ENCODE measurements around the gene UBE2O.

The UBE2O gene

DNA sequence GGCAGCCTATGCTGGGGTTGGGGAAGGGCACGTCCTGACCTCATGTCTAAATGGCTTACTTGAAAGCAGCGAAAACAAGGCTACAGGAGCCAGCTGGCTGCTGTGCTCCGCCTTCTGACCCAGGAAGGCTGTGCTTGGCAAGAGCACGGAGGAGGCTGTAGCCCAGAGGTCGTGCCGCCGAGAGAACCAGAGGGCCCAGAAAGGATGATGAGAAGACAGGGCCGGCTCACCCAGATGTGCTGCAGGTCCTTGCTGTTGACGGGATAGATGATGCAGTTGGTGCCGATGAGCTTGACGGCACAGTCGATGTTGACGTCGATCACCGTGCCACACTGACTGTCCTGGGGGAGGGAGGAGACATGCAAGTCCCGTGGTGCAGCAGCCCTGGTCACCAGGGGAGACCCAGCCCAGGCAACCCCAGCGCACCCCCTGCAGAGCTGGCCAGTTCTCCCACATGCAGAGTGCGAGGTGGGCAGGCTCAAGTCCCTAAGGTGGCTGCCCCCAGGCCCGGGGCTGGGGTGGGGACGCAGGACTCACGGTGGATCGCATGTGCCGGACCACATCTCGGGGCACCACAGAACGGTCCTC lies 47.9 kb downstream of the UBE2O start:
- H2AK5ac ChIP-seq (ENCODE audit: low read length) = no peak overlapping the region
- WGBS (ENCODE audit: extremely low coverage, insufficient coverage, low lambda C conversion rate) = no CpG with 5 or more reads among the region's 25 CpGs
- no peak for DNase-seq
- peaks cover 15% of the 10 kb centered on the region for H3K79me2 ChIP-seq (ENCODE audit: control insufficient read depth, insufficient read depth, low read length)
- no peak overlapping the region for H3K4ac ChIP-seq (ENCODE audit: low read depth, low read length)
- H3K4me2 ChIP-seq (ENCODE audit: low read length) = no peak overlapping the region
- H3K56ac ChIP-seq (ENCODE audit: low read length) = no peak overlapping the region
- H3K9ac ChIP-seq (ENCODE audit: low read length) = no peak overlapping the region
- no peak overlapping the region for H3K23ac ChIP-seq (ENCODE audit: low read length)
- H4K8ac ChIP-seq (ENCODE audit: low read depth, low read length) = no peak overlapping the region
- no peaks in the 10 kb centered on the region for H3K4me1 ChIP-seq (ENCODE audit: control insufficient read depth, low read depth, low read length)
- no peak overlapping the region for H2BK15ac ChIP-seq (replicated peaks; ENCODE audit: low read depth)
- no peaks in the 10 kb centered on the region for H3K27me3 ChIP-seq (ENCODE audit: insufficient read depth, low read length, poor library complexity)
- no peak overlapping the region for H2BK5ac ChIP-seq (ENCODE audit: low read length)
- H4K5ac ChIP-seq (ENCODE audit: low read length) = no peak overlapping the region
- H3K79me1 ChIP-seq (ENCODE audit: low read length) = peaks cover 16% of the 10 kb centered on the region
- H3K4me3 ChIP-seq (ENCODE audit: low read length) = no peak overlapping the region
- peaks cover 17% of the 10 kb centered on the region for H3K36me3 ChIP-seq (ENCODE audit: control insufficient read depth, insufficient read depth, low read length)
- H2BK120ac ChIP-seq (ENCODE audit: low read depth, low read length) = no peak overlapping the region
- H3K18ac ChIP-seq (ENCODE audit: low read length) = no peak overlapping the region
- H3K27ac ChIP-seq (ENCODE audit: low read depth, low read length) = no peak overlapping the region

GRCh38 chr17:76404256-76404655 lies 48.7 kb downstream of the UBE2O start:
- Histone ChIP-seq H2BK15ac (replicated peaks; ENCODE audit: low read depth) (no peak overlapping the region), H4K5ac (ENCODE audit: low read length) (no peak overlapping the region), H3K79me2 (ENCODE audit: control insufficient read depth, insufficient read depth, low read length) (peaks cover 12% of the 10 kb centered on the region), H2BK120ac (ENCODE audit: low read depth, low read length) (no peak overlapping the region), H3K79me1 (ENCODE audit: low read length) (peaks cover 11% of the 10 kb centered on the region), H3K18ac (ENCODE audit: low read length) (no peak overlapping the region), H3K27me3 (ENCODE audit: insufficient read depth, low read length, poor library complexity) (no peaks in the 10 kb centered on the region), H3K4me3 (ENCODE audit: low read length) (no peak overlapping the region), H3K36me3 (ENCODE audit: control insufficient read depth, insufficient read depth, low read length) (peaks cover 21% of the 10 kb centered on the region), H4K8ac (ENCODE audit: low read depth, low read length) (no peak overlapping the region), H3K4me1 (ENCODE audit: control insufficient read depth, low read depth, low read length) (no peaks in the 10 kb centered on the region), H3K9ac (ENCODE audit: low read length) (no peak overlapping the region), H2BK5ac (ENCODE audit: low read length) (no peak overlapping the region), H3K56ac (ENCODE audit: low read length) (no peak overlapping the region), H3K4me2 (ENCODE audit: low read length) (no peak overlapping the region), H2AK5ac (ENCODE audit: low read length) (no peak overlapping the region), H3K27ac (ENCODE audit: low read depth, low read length) (no peak overlapping the region), H3K4ac (ENCODE audit: low read depth, low read length) (no peak overlapping the region), H3K23ac (ENCODE audit: low read length) (no peak overlapping the region)
- no peak for DNase-seq
- WGBS (ENCODE audit: extremely low coverage, insufficient coverage, low lambda C conversion rate) = no CpG with 5 or more reads among the region's 6 CpGs

- Histone ChIP-seq H3K9ac (ENCODE audit: low read length) (no peak overlapping the region), H2BK120ac (ENCODE audit: low read depth, low read length) (no peak overlapping the region), H3K79me2 (ENCODE audit: control insufficient read depth, insufficient read depth, low read length) (peaks cover 8% of the 10 kb centered on the region), H3K23ac (ENCODE audit: low read length) (no peak overlapping the region), H3K18ac (ENCODE audit: low read length) (no peak overlapping the region), H3K4me2 (ENCODE audit: low read length) (no peak overlapping the region), H4K5ac (ENCODE audit: low read length) (no peak overlapping the region), H3K56ac (ENCODE audit: low read length) (no peak overlapping the region), H2BK5ac (ENCODE audit: low read length) (no peak overlapping the region), H3K4me3 (ENCODE audit: low read length) (no peak overlapping the region), H4K8ac (ENCODE audit: low read depth, low read length) (no peak overlapping the region), H3K4me1 (ENCODE audit: control insufficient read depth, low read depth, low read length) (no peaks in the 10 kb centered on the region), H2AK5ac (ENCODE audit: low read length) (no peak overlapping the region), H3K36me3 (ENCODE audit: control insufficient read depth, insufficient read depth, low read length) (peaks cover 25% of the 10 kb centered on the region), H3K79me1 (ENCODE audit: low read length) (peaks cover 6% of the 10 kb centered on the region), H2BK15ac (replicated peaks; ENCODE audit: low read depth) (no peak overlapping the region), H3K27ac (ENCODE audit: low read depth, low read length) (no peak overlapping the region), H3K4ac (ENCODE audit: low read depth, low read length) (no peak overlapping the region), H3K27me3 (ENCODE audit: insufficient read depth, low read length, poor library complexity) (no peaks in the 10 kb centered on the region)
- WGBS (ENCODE audit: extremely low coverage, insufficient coverage, low lambda C conversion rate) = no CpG with 5 or more reads among the region's 5 CpGs
- DNase-seq = no peak
Measured at GRCh38 chr17:76402711-76403110, 50.2 kb downstream of the UBE2O start.

- Histone ChIP-seq H3K56ac (ENCODE audit: low read length) (no peak overlapping the region), H3K79me1 (ENCODE audit: low read length) (peaks cover 4% of the 10 kb centered on the region), H3K23ac (ENCODE audit: low read length) (no peak overlapping the region), H3K18ac (ENCODE audit: low read length) (no peak overlapping the region), H3K79me2 (ENCODE audit: control insufficient read depth, insufficient read depth, low read length) (no peaks in the 10 kb centered on the region), H2BK120ac (ENCODE audit: low read depth, low read length) (no peak overlapping the region), H2AK5ac (ENCODE audit: low read length) (no peak overlapping the region), H2BK5ac (ENCODE audit: low read length) (no peak overlapping the region), H3K4ac (ENCODE audit: low read depth, low read length) (no peak overlapping the region), H3K9ac (ENCODE audit: low read length) (no peak overlapping the region), H3K4me3 (ENCODE audit: low read length) (no peak overlapping the region), H3K27me3 (ENCODE audit: insufficient read depth, low read length, poor library complexity) (no peaks in the 10 kb centered on the region), H4K5ac (ENCODE audit: low read length) (no peak overlapping the region), H3K27ac (ENCODE audit: low read depth, low read length) (no peak overlapping the region), H3K4me1 (ENCODE audit: control insufficient read depth, low read depth, low read length) (no peaks in the 10 kb centered on the region), H2BK15ac (replicated peaks; ENCODE audit: low read depth) (no peak overlapping the region), H3K36me3 (ENCODE audit: control insufficient read depth, insufficient read depth, low read length) (peaks cover 28% of the 10 kb centered on the region), H4K8ac (ENCODE audit: low read depth, low read length) (no peak overlapping the region), H3K4me2 (ENCODE audit: low read length) (no peak overlapping the region)
- WGBS (ENCODE audit: extremely low coverage, insufficient coverage, low lambda C conversion rate) = no CpG with 5 or more reads among the region's 33 CpGs
- DNase-seq = no peak
Measured at GRCh38 chr17:76399175-76400172, 53.5 kb downstream of the UBE2O start.

DNA sequence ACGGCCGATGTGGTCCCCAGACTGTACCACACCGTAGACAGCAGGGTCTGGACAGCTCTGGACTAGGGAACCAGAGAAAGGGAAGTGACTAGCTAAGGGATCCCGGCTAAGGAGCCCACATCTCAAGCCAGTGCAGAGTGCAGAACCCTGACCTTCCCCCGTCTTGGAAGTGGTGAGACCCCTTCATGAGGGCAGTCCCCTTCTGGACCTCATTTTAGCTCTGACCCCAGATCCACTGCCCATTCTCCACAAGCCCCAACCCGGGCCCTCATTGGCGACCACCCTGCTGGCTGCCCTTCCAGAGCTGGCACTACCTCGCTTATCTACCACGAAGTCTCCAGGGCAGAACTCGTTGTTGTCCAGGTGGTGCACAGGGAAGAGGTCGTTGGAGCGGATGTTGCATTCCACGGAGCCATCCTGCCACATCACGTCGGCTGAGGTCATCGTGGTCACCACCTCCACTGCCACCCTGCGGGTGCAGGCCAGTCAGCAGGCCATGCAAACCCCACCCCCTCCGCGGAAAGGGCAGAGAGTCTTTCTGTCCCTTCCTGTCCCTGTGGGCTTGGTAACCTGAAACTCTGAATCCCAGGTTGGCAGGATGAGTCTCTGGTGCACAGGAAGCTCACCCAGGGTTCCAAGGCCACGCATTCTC lies 54.3 kb downstream of the UBE2O start:
- H3K79me1 ChIP-seq (ENCODE audit: low read length) = peaks cover 4% of the 10 kb centered on the region
- no peak overlapping the region for H2BK5ac ChIP-seq (ENCODE audit: low read length)
- H2AK5ac ChIP-seq (ENCODE audit: low read length) = no peak overlapping the region
- H2BK120ac ChIP-seq (ENCODE audit: low read depth, low read length) = no peak overlapping the region
- H3K23ac ChIP-seq (ENCODE audit: low read length) = no peak overlapping the region
- no peak overlapping the region for H3K27ac ChIP-seq (ENCODE audit: low read depth, low read length)
- H3K79me2 ChIP-seq (ENCODE audit: control insufficient read depth, insufficient read depth, low read length) = no peaks in the 10 kb centered on the region
- H3K27me3 ChIP-seq (ENCODE audit: insufficient read depth, low read length, poor library complexity) = no peaks in the 10 kb centered on the region
- no peak overlapping the region for H4K8ac ChIP-seq (ENCODE audit: low read depth, low read length)
- H3K56ac ChIP-seq (ENCODE audit: low read length) = no peak overlapping the region
- H2BK15ac ChIP-seq (replicated peaks; ENCODE audit: low read depth) = no peak overlapping the region
- H3K36me3 ChIP-seq (ENCODE audit: control insufficient read depth, insufficient read depth, low read length) = peaks cover 31% of the 10 kb centered on the region
- H3K4me3 ChIP-seq (ENCODE audit: low read length) = no peak overlapping the region
- no peak overlapping the region for H3K4me2 ChIP-seq (ENCODE audit: low read length)
- H3K18ac ChIP-seq (ENCODE audit: low read length) = no peak overlapping the region
- no peak for DNase-seq
- no peak overlapping the region for H3K9ac ChIP-seq (ENCODE audit: low read length)
- no peak overlapping the region for H4K5ac ChIP-seq (ENCODE audit: low read length)
- no peaks in the 10 kb centered on the region for H3K4me1 ChIP-seq (ENCODE audit: control insufficient read depth, low read depth, low read length)
- no CpG with 5 or more reads among the region's 20 CpGs for WGBS (ENCODE audit: extremely low coverage, insufficient coverage, low lambda C conversion rate)
- no peak overlapping the region for H3K4ac ChIP-seq (ENCODE audit: low read depth, low read length)
